Measurements from ENCODE around the gene MAPK4.
"Not testable (repeated sequence)": the region's sequence is repeated elsewhere in the genome, so short reads cannot be mapped to it uniquely, and the experiment has no call there.

Gene MAPK4

GRCh38 chr18:50573679-50574078 is 13.8 kb downstream of the MAPK4 start:
- DNase-seq (ENCODE audit: low read depth in 3 of 3), result no peak

GRCh38 chr18:50578030-50578429 is 18.1 kb downstream of the MAPK4 start:
- DNase-seq (ENCODE audit: low read depth in 3 of 3), result no peak

GRCh38 chr18:50578651-50579050 is 18.8 kb downstream of the MAPK4 start:
- DNase-seq (ENCODE audit: low read depth in 3 of 3), result no peak

- no peak for DNase-seq (ENCODE audit: low read depth in 3 of 3)
Observed at GRCh38 chr18:50579061-50579774, 19.3 kb downstream of the MAPK4 start.

- no peak for DNase-seq (ENCODE audit: low read depth in 3 of 3)
Observed at GRCh38 chr18:50581517-50581916, 21.6 kb downstream of the MAPK4 start.

GRCh38 chr18:50582500-50582899 is 22.6 kb downstream of the MAPK4 start:
- no peak for DNase-seq (ENCODE audit: low read depth in 3 of 3)

GRCh38 chr18:50586710-50587109 is 26.8 kb downstream of the MAPK4 start:
- no peak for DNase-seq (ENCODE audit: low read depth in 3 of 3)

- DNase-seq (ENCODE audit: low read depth in 3 of 3), result no peak
Observed at GRCh38 chr18:50590593-50590992, 30.7 kb downstream of the MAPK4 start.

GRCh38 chr18:50594012-50594411 is 34.1 kb downstream of the MAPK4 start:
- no peak for DNase-seq (ENCODE audit: low read depth in 3 of 3)

- no peak for DNase-seq (ENCODE audit: low read depth in 3 of 3)
Observed at GRCh38 chr18:50594942-50595341, 35.1 kb downstream of the MAPK4 start.

- DNase-seq (ENCODE audit: low read depth in 3 of 3), result no peak
Observed at GRCh38 chr18:50602466-50602865, 42.6 kb downstream of the MAPK4 start.

- DNase-seq (ENCODE audit: low read depth in 3 of 3), result no peak
Observed at GRCh38 chr18:50606609-50607008, 46.7 kb downstream of the MAPK4 start.

- no peak for DNase-seq (ENCODE audit: low read depth in 3 of 3)
Observed at GRCh38 chr18:50607378-50607926, 47.6 kb downstream of the MAPK4 start.

- not testable (repeated sequence) for DNase-seq (ENCODE audit: low read depth in 3 of 3)
Observed at GRCh38 chr18:50609171-50609570, 49.3 kb downstream of the MAPK4 start.

- DNase-seq (ENCODE audit: low read depth in 3 of 3), result no peak
Observed at GRCh38 chr18:50610349-50610748, 50.5 kb downstream of the MAPK4 start.

- DNase-seq (ENCODE audit: low read depth in 3 of 3), result no peak
Observed at GRCh38 chr18:50611529-50611941, 51.6 kb downstream of the MAPK4 start.

- no peak for DNase-seq (ENCODE audit: low read depth in 3 of 3)
Observed at GRCh38 chr18:50614838-50615237, 55.0 kb downstream of the MAPK4 start.

- no peak for DNase-seq (ENCODE audit: low read depth in 3 of 3)
Observed at GRCh38 chr18:50616484-50617048, 56.7 kb downstream of the MAPK4 start.

- DNase-seq (ENCODE audit: low read depth in 3 of 3), result no peak
Observed at GRCh38 chr18:50619861-50620275, 60.0 kb downstream of the MAPK4 start.

GRCh38 chr18:50620319-50620718 is 60.4 kb downstream of the MAPK4 start:
- DNase-seq (ENCODE audit: low read depth in 3 of 3), result no peak

- no peak for DNase-seq (ENCODE audit: low read depth in 3 of 3)
Observed at GRCh38 chr18:50621366-50621765, 61.5 kb downstream of the MAPK4 start.

- no peak for DNase-seq (ENCODE audit: low read depth in 3 of 3)
Observed at GRCh38 chr18:50622320-50622719, 62.4 kb downstream of the MAPK4 start.

- no peak for DNase-seq (ENCODE audit: low read depth in 3 of 3)
Observed at GRCh38 chr18:50622865-50623393, 63.0 kb downstream of the MAPK4 start.
